ENCODE measurements around the gene PXDN.

Gene PXDN

DNA sequence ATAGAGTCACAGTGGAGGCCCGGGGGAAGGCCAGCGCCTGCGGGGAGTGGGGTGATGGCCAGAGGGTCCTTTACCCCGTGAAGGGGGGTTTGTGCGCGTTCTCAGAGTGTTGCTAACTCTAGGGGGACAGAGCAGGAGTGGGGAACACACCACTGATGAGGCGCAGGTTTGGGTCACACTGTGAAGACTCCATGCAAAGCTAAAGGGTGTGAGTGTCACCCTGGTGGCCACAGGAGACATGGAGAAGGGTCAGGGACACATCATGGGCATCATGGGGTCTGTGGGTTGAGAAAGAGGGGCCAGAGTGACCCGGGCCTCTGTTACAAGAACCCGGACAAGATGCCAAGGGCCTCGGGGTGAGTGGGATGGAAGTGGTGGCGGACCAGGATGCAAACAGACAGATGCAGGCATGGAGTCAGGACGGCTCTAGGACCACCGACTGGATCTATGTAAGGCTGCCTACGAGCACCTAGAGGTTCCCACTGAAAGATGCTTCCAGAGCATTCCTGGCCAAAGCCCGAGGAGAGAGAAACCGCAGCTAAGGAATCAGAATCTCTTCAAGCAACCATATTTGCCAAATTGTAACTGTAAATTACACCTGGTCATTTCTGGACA is 84.3 kb downstream of the PXDN start:
- TF ChIP-seq ZC3H10 (CRISPR knock-in tag; IDR thresholded peaks at IDR 0.05) (no peak), PPARA (CRISPR knock-in tag; IDR thresholded peaks at IDR 0.05; ENCODE audit: borderline replicate concordance) (no peak), ZNF70 (CRISPR knock-in tag; IDR thresholded peaks at IDR 0.05) (no peak), ZFP30 (CRISPR knock-in tag; IDR thresholded peaks at IDR 0.05) (no peak), BACH2 (CRISPR knock-in tag; IDR thresholded peaks at IDR 0.05; ENCODE audit: borderline replicate concordance) (no peak), ISL1 (CRISPR knock-in tag; IDR thresholded peaks at IDR 0.05) (no peak), ZNF565 (CRISPR knock-in tag; conservative IDR thresholded peaks at IDR 0.05; ENCODE audit: low read depth) (no peak), RARB (CRISPR knock-in tag; IDR thresholded peaks at IDR 0.05) (no peak)
- TF ChIP-seq, protein P1, sequence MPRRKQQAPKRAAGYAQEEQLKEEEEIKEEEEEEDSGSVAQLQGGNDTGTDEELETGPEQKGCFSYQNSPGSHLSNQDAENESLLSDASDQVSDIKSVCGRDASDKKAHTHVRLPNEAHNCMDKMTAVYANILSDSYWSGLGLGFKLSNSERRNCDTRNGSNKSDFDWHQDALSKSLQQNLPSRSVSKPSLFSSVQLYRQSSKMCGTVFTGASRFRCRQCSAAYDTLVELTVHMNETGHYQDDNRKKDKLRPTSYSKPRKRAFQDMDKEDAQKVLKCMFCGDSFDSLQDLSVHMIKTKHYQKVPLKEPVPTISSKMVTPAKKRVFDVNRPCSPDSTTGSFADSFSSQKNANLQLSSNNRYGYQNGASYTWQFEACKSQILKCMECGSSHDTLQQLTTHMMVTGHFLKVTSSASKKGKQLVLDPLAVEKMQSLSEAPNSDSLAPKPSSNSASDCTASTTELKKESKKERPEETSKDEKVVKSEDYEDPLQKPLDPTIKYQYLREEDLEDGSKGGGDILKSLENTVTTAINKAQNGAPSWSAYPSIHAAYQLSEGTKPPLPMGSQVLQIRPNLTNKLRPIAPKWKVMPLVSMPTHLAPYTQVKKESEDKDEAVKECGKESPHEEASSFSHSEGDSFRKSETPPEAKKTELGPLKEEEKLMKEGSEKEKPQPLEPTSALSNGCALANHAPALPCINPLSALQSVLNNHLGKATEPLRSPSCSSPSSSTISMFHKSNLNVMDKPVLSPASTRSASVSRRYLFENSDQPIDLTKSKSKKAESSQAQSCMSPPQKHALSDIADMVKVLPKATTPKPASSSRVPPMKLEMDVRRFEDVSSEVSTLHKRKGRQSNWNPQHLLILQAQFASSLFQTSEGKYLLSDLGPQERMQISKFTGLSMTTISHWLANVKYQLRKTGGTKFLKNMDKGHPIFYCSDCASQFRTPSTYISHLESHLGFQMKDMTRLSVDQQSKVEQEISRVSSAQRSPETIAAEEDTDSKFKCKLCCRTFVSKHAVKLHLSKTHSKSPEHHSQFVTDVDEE (CRISPR knock-in tag; IDR thresholded peaks at IDR 0.05): no peak
- TF ChIP-seq, protein P2, sequence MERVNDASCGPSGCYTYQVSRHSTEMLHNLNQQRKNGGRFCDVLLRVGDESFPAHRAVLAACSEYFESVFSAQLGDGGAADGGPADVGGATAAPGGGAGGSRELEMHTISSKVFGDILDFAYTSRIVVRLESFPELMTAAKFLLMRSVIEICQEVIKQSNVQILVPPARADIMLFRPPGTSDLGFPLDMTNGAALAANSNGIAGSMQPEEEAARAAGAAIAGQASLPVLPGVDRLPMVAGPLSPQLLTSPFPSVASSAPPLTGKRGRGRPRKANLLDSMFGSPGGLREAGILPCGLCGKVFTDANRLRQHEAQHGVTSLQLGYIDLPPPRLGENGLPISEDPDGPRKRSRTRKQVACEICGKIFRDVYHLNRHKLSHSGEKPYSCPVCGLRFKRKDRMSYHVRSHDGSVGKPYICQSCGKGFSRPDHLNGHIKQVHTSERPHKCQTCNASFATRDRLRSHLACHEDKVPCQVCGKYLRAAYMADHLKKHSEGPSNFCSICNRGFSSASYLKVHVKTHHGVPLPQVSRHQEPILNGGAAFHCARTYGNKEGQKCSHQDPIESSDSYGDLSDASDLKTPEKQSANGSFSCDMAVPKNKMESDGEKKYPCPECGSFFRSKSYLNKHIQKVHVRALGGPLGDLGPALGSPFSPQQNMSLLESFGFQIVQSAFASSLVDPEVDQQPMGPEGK (CRISPR knock-in tag; IDR thresholded peaks at IDR 0.05; ENCODE audit: borderline replicate concordance): no peak
- no peak for ATAC-seq

DNA sequence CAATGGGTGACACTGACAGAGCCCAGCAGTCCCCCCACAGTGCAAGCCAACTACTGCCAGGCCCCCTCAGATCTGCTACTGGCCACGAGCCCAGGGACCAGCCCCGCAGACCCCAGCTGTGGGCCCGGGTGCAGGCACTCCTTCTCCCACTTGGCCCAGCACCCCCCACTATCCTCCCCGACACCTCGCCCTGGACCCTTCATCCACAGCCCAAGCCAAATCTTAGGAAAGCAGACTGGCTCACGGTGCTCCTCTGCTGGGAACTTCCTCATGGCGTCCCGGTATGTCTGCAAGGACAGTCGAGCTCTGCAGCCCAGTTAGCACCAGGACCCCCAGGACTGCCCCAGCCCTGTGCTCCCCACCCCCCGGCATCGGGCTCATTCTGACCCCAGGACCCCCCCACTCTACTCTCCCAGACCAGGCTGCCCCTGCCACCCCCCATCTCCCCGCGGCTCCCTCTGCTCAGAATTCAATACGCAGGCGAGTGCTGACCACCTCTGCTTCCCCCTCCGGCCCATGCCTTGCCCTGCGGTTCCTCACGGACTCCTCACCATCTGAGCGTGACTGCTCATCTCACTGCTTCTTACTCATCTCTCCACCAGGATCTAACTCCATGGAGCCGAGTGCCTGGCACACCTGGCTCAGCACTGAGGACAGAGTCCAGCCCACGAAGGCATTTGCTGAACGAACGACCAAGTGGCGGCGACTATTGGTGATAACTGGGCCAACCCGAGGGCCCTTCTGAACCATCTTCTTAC is 85.7 kb downstream of the PXDN start:
- ATAC-seq: no peak

DNA sequence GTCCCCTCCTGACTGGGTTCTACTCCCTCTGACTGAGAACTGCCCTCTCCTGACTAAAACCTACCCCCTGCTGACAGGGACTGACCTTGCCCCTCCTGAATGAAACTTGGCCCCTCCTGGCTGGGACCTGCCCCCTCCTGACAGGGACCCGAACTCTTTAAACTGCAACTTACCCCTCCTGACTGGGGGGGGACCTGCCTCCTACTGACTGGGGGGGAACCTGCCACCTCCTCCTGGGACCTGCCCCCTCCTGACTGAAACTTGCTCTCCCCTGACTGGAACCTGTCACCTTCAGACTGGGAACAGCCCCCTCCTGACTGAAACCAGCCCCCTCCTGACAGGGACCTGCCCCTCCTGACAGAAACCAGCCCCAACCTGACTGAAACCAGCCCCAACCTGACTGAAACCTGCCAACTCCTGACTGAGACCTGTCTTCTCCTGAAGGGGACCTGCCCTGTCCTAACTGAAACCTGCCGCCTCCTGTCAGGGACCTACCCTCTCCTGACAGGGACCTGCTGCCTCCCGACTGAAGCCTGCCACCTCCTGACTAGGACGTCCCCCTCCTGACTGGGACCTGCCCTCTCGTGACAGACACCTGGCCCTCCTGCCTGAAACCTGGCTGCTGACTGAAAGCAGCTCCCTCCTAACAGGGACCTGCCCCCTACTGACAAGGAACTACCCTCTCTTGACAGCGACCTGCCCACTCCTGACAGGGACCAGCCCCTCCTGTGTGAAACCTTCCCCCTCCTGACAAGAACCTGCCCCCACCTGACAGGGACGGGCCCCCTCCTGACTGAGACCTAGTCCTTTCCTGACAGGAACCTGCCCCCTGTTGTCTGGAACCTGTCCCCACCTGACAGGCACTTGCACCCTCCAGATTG is 87.1 kb downstream of the PXDN start:
- no peak for ATAC-seq
- TF ChIP-seq PPARA (CRISPR knock-in tag; IDR thresholded peaks at IDR 0.05; ENCODE audit: borderline replicate concordance) (no peak), ISL1 (CRISPR knock-in tag; IDR thresholded peaks at IDR 0.05) (no peak), ESRRG (CRISPR knock-in tag; IDR thresholded peaks at IDR 0.05) (no peak)
- TF ChIP-seq, protein P2 (CRISPR knock-in tag; IDR thresholded peaks at IDR 0.05; ENCODE audit: borderline replicate concordance): no peak

More for the DNA sequence above, 85.7 kb downstream of the PXDN start:
- TF ChIP-seq, protein P2 (CRISPR knock-in tag; IDR thresholded peaks at IDR 0.05; ENCODE audit: borderline replicate concordance): no peak
- TF ChIP-seq ZFP30 (CRISPR knock-in tag; IDR thresholded peaks at IDR 0.05): no peak
- TF ChIP-seq, protein P3, sequence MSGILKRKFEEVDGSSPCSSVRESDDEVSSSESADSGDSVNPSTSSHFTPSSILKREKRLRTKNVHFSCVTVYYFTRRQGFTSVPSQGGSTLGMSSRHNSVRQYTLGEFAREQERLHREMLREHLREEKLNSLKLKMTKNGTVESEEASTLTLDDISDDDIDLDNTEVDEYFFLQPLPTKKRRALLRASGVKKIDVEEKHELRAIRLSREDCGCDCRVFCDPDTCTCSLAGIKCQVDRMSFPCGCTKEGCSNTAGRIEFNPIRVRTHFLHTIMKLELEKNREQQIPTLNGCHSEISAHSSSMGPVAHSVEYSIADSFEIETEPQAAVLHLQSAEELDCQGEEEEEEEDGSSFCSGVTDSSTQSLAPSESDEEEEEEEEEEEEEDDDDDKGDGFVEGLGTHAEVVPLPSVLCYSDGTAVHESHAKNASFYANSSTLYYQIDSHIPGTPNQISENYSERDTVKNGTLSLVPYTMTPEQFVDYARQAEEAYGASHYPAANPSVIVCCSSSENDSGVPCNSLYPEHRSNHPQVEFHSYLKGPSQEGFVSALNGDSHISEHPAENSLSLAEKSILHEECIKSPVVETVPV (CRISPR knock-in tag; IDR thresholded peaks at IDR 0.05): no peak
- TF ChIP-seq TCF4 (CRISPR knock-in tag; IDR thresholded peaks at IDR 0.05; ENCODE audit: borderline replicate concordance): no peak
